ENCODE data around the gene OR5M10. TPM values are rescaled to one million over a fixed set of nuclear protein-coding genes. Genes with fewer than 3 reads are reported as not detected.
A peak's percentile ranks its signal among the peaks of the same experiment; 100 is the strongest.
"Not testable (repeated sequence)": the region's sequence is repeated elsewhere in the genome, so short reads cannot be mapped to it uniquely, and the experiment has no call there.

The OR5M10 gene
- total RNA-seq: not detected

- DNase-seq: no peak
Measured at GRCh38 chr11:56577621-56578020, at the start of gene OR5M10. Gene OR5M10, minus strand, starts transcription at chr11:56577721. Its CDS starts 0 bp downstream, at chr11:56577721.

GRCh38 chr11:56625946-56626345 lies 48.4 kb upstream of the OR5M10 start:
- peak; percentile 24 for DNase-seq

GRCh38 chr11:56624661-56625110 lies 47.2 kb upstream of the OR5M10 start:
- peak; percentile 3 for DNase-seq

- no peak for DNase-seq
Measured at GRCh38 chr11:56611174-56611573, 33.7 kb upstream of the OR5M10 start.

GRCh38 chr11:56592088-56592717 lies 14.7 kb upstream of the OR5M10 start:
- not testable (repeated sequence) for DNase-seq

GRCh38 chr11:56558574-56558973 lies 18.9 kb downstream of the OR5M10 start:
- DNase-seq: no peak

- DNase-seq: not testable (repeated sequence)
Measured at GRCh38 chr11:56554691-56555090, 22.8 kb downstream of the OR5M10 start.

GRCh38 chr11:56545531-56545930 lies 32.0 kb downstream of the OR5M10 start:
- no peak for DNase-seq

- no peak for DNase-seq
Measured at GRCh38 chr11:56543739-56544138, 33.8 kb downstream of the OR5M10 start.

- DNase-seq: no peak
Measured at GRCh38 chr11:56543157-56543556, 34.4 kb downstream of the OR5M10 start, which contains the start of gene OR5M11. Gene OR5M11, minus strand, starts transcription at chr11:56543257. Its CDS starts 0 bp downstream, at chr11:56543257.

GRCh38 chr11:56533054-56533740 lies 44.3 kb downstream of the OR5M10 start:
- no peak for DNase-seq

GRCh38 chr11:56531856-56532255 lies 45.7 kb downstream of the OR5M10 start:
- no peak for DNase-seq

Other genes starting within 250 kb of the OR5M10 start
- not detected for gene OR8K1, start 231.7 kb downstream of the OR5M10 start, total RNA-seq
- not detected for gene OR8J1, start 223.4 kb downstream of the OR5M10 start, total RNA-seq
- gene OR8U1, start 202.1 kb downstream of the OR5M10 start, total RNA-seq: not detected
- not detected for gene OR5AL1, start 165.0 kb downstream of the OR5M10 start, total RNA-seq
- gene OR5M3, start 104.4 kb downstream of the OR5M10 start, total RNA-seq: not detected
- gene OR5M8, start 86.4 kb downstream of the OR5M10 start, total RNA-seq: not detected
- not detected for gene OR5M11, start 34.5 kb downstream of the OR5M10 start, total RNA-seq
- gene OR5M1, start 37.2 kb upstream of the OR5M10 start, total RNA-seq: not detected
- gene OR5AP2, start 64.7 kb upstream of the OR5M10 start, total RNA-seq: not detected
- gene OR5AR1, start 86.0 kb upstream of the OR5M10 start, total RNA-seq: not detected
- not detected for gene OR9G1, start 121.4 kb upstream of the OR5M10 start, total RNA-seq
- gene OR9G4, start 171.0 kb upstream of the OR5M10 start, total RNA-seq: not detected

Data from skin of body (tissue), 2 donors.